ENCODE data around the gene GAPT.
A peak's percentile ranks its signal among the peaks of the same experiment; 100 is the strongest.

Gene GAPT

GRCh38 chr5:58462154-58462553 lies 29.1 kb upstream of the GAPT start:
- H3K4me3 ChIP-seq (ENCODE audit: low read depth, low read length) = no peak overlapping the region
- peaks cover 11% of the 10 kb centered on the region for H3K27me3 ChIP-seq (ENCODE audit: control insufficient read depth, insufficient read depth, low read length)
- H3K36me3 ChIP-seq (ENCODE audit: control insufficient read depth, insufficient read depth, low read length) = peaks cover 14% of the 10 kb centered on the region
- peaks cover 9% of the 10 kb centered on the region; the same call in 1 of the 2 replicates for H3K9me3 ChIP-seq (ENCODE audit: control insufficient read depth, insufficient read depth, low read depth, low read length)
- peak overlapping the region; percentile 13 for H3K9ac ChIP-seq (ENCODE audit: low read length)
- H3K27ac ChIP-seq (ENCODE audit: low read depth, low read length) = peak overlapping the region; percentile 43; the same call in 1 of the 2 replicates
- H3K4me1 ChIP-seq (ENCODE audit: control insufficient read depth, insufficient read depth, low read length) = peaks cover 19% of the 10 kb centered on the region

- peak overlapping the region; percentile 43; the same call in 1 of the 2 replicates for H3K27ac ChIP-seq (ENCODE audit: low read depth, low read length)
- peaks cover 8% of the 10 kb centered on the region; the same call in 1 of the 2 replicates for H3K36me3 ChIP-seq (ENCODE audit: control insufficient read depth, insufficient read depth, low read length)
- peaks cover 11% of the 10 kb centered on the region; the same call in 1 of the 2 replicates for H3K9me3 ChIP-seq (ENCODE audit: control insufficient read depth, insufficient read depth, low read depth, low read length)
- peaks cover 19% of the 10 kb centered on the region for H3K4me1 ChIP-seq (ENCODE audit: control insufficient read depth, insufficient read depth, low read length)
- H3K27me3 ChIP-seq (ENCODE audit: control insufficient read depth, insufficient read depth, low read length) = peaks cover 11% of the 10 kb centered on the region
- H3K9ac ChIP-seq (ENCODE audit: low read length) = no peak overlapping the region
- no peak overlapping the region for H3K4me3 ChIP-seq (ENCODE audit: low read depth, low read length)
Observed at GRCh38 chr5:58462623-58463230, 28.5 kb upstream of the GAPT start.

DNA sequence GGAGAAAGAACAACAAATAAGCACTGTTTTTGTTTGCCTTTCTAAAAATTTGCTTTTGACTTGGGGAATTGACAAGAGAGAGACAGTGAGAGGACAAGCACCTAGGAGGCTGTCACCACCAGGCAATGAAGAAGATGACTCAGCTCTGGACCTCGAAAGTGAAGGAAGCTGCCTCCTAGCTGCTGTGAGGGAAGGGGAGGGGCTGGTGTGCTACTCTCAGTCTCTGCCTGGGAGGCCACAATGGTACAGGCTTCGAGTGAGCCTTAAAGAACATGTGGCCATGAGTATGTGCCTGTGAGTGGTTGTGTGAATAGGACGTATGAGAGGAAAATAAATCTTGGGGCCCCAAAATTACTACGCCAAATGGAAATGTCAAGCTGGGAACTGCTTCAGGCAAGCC lies 24.3 kb upstream of the GAPT start:
- no peak overlapping the region for H3K27ac ChIP-seq (ENCODE audit: low read depth, low read length)

GRCh38 chr5:58469896-58470295 lies 21.3 kb upstream of the GAPT start:
- no peak overlapping the region for H3K4me3 ChIP-seq (ENCODE audit: low read depth, low read length)
- H3K4me1 ChIP-seq (ENCODE audit: control insufficient read depth, insufficient read depth, low read length) = no peaks in the 10 kb centered on the region
- H3K27me3 ChIP-seq (ENCODE audit: control insufficient read depth, insufficient read depth, low read length) = no peaks in the 10 kb centered on the region
- H3K36me3 ChIP-seq (ENCODE audit: control insufficient read depth, insufficient read depth, low read length) = no peaks in the 10 kb centered on the region
- no peak overlapping the region for H3K27ac ChIP-seq (ENCODE audit: low read depth, low read length)
- H3K9me3 ChIP-seq (ENCODE audit: control insufficient read depth, insufficient read depth, low read depth, low read length) = peaks cover 20% of the 10 kb centered on the region
- H3K9ac ChIP-seq (ENCODE audit: low read length) = no peak overlapping the region

More for the DNA sequence above, 24.3 kb upstream of the GAPT start:
- Histone ChIP-seq H3K4me3 (ENCODE audit: low read depth, low read length) (no peak overlapping the region), H3K9me3 (ENCODE audit: control insufficient read depth, insufficient read depth, low read depth, low read length) (peaks cover 11% of the 10 kb centered on the region; the same call in 1 of the 2 replicates), H3K36me3 (ENCODE audit: control insufficient read depth, insufficient read depth, low read length) (no peaks in the 10 kb centered on the region), H3K27me3 (ENCODE audit: control insufficient read depth, insufficient read depth, low read length) (no peaks in the 10 kb centered on the region), H3K4me1 (ENCODE audit: control insufficient read depth, insufficient read depth, low read length) (peaks cover 6% of the 10 kb centered on the region), H3K9ac (ENCODE audit: low read length) (no peak overlapping the region)

- Histone ChIP-seq H3K4me3 (ENCODE audit: low read depth, low read length) (no peak overlapping the region), H3K9ac (ENCODE audit: low read length) (no peak overlapping the region), H3K36me3 (ENCODE audit: control insufficient read depth, insufficient read depth, low read length) (no peaks in the 10 kb centered on the region), H3K27ac (ENCODE audit: low read depth, low read length) (no peak overlapping the region), H3K4me1 (ENCODE audit: control insufficient read depth, insufficient read depth, low read length) (no peaks in the 10 kb centered on the region), H3K9me3 (ENCODE audit: control insufficient read depth, insufficient read depth, low read depth, low read length) (peaks cover 24% of the 10 kb centered on the region), H3K27me3 (ENCODE audit: control insufficient read depth, insufficient read depth, low read length) (no peaks in the 10 kb centered on the region)
Observed at GRCh38 chr5:58475404-58475803, 15.8 kb upstream of the GAPT start.

- Histone ChIP-seq H3K9me3 (ENCODE audit: control insufficient read depth, insufficient read depth, low read depth, low read length) (peaks cover 24% of the 10 kb centered on the region), H3K9ac (ENCODE audit: low read length) (no peak overlapping the region), H3K4me1 (ENCODE audit: control insufficient read depth, insufficient read depth, low read length) (no peaks in the 10 kb centered on the region)
Observed at GRCh38 chr5:58477760-58478376, 13.4 kb upstream of the GAPT start.

DNA sequence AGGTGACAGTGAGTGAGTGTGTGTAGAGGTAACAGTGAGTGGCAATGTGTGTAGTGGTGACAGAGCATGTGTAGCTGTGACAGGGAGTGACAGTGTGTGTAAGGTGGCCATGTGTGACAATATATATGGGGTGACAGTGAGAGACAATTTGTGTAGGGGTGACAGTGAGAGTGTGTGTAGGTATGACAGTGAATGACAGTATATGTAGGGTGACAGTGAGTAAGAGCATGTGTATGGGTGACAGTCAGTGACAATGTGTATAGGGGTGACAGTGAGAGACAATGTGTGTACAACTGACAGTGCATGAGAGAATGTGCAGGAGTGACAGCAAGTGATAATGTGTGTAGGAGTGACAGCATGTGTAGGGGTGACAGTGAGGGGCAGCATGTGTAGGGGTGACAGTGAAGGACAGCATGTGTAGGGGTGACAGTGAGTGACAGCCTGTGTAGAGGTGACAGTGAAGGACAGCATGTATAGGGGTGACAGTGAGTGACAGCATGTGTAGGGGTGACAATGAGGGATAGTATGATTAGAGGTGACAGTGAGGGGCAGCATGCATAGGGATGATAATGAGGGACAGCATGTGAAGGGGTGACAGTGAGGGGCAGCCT lies 10.1 kb upstream of the GAPT start:
- H3K9ac ChIP-seq (ENCODE audit: low read length) = no peak overlapping the region
- no peak overlapping the region for H3K27ac ChIP-seq (ENCODE audit: low read depth, low read length)
- H3K4me1 ChIP-seq (ENCODE audit: control insufficient read depth, insufficient read depth, low read length) = no peaks in the 10 kb centered on the region
- no peaks in the 10 kb centered on the region for H3K27me3 ChIP-seq (ENCODE audit: control insufficient read depth, insufficient read depth, low read length)
- H3K36me3 ChIP-seq (ENCODE audit: control insufficient read depth, insufficient read depth, low read length) = no peaks in the 10 kb centered on the region
- H3K4me3 ChIP-seq (ENCODE audit: low read depth, low read length) = no peak overlapping the region
- peaks cover 2% of the 10 kb centered on the region for H3K9me3 ChIP-seq (ENCODE audit: control insufficient read depth, insufficient read depth, low read depth, low read length)

More at GRCh38 chr5:58477760-58478376, 13.4 kb upstream of the GAPT start:
- Histone ChIP-seq H3K36me3 (ENCODE audit: control insufficient read depth, insufficient read depth, low read length) (no peaks in the 10 kb centered on the region), H3K4me3 (ENCODE audit: low read depth, low read length) (no peak overlapping the region), H3K27ac (ENCODE audit: low read depth, low read length) (no peak overlapping the region), H3K27me3 (ENCODE audit: control insufficient read depth, insufficient read depth, low read length) (no peaks in the 10 kb centered on the region)

DNA sequence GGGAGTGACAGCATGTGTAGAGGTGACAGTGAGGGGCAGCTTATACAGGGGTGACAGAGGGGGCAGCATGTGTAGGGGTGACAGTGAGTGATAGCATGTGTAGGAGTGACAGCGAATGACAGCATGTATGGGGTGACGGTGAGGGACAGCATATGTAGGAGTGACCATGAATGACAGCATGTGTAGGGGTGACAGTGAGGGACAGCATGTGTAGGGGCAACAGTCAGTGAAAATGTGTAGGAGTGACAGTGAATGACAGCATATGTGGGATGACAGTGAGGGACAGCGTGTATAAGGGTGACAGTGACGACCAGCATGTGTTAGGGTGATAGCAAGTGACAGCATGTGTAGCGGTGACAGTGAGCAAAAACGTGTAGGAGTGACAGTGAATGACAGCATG lies 9.4 kb upstream of the GAPT start:
- H3K4me1 ChIP-seq (ENCODE audit: control insufficient read depth, insufficient read depth, low read length) = no peaks in the 10 kb centered on the region
- no peak overlapping the region for H3K9ac ChIP-seq (ENCODE audit: low read length)
- no peak overlapping the region for H3K4me3 ChIP-seq (ENCODE audit: low read depth, low read length)
- no peaks in the 10 kb centered on the region for H3K27me3 ChIP-seq (ENCODE audit: control insufficient read depth, insufficient read depth, low read length)
- H3K36me3 ChIP-seq (ENCODE audit: control insufficient read depth, insufficient read depth, low read length) = no peaks in the 10 kb centered on the region
- no peaks in the 10 kb centered on the region; the same call in 1 of the 2 replicates for H3K9me3 ChIP-seq (ENCODE audit: control insufficient read depth, insufficient read depth, low read depth, low read length)
- no peak overlapping the region for H3K27ac ChIP-seq (ENCODE audit: low read depth, low read length)

DNA sequence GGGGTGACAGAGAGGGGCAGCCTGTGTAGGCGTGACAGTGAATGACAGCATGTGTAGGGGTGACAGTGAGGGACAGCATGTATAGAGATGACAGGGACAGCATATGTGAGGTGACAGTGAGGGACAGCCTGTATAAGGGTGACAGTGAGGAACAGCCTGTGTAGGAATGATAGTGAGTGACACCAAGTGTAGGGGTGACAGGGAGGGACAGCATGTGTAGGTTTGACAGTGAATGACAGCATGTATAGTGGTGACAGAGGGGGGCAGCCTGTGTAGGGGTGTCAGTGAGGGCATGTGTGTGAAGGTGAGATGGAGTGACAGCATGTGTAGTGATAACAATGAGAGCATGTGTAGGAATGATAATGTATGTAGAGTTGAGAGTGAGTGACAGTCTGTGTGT lies 8.7 kb upstream of the GAPT start:
- Histone ChIP-seq H3K27me3 (ENCODE audit: control insufficient read depth, insufficient read depth, low read length) (no peaks in the 10 kb centered on the region), H3K9ac (ENCODE audit: low read length) (no peak overlapping the region), H3K27ac (ENCODE audit: low read depth, low read length) (no peak overlapping the region)

DNA sequence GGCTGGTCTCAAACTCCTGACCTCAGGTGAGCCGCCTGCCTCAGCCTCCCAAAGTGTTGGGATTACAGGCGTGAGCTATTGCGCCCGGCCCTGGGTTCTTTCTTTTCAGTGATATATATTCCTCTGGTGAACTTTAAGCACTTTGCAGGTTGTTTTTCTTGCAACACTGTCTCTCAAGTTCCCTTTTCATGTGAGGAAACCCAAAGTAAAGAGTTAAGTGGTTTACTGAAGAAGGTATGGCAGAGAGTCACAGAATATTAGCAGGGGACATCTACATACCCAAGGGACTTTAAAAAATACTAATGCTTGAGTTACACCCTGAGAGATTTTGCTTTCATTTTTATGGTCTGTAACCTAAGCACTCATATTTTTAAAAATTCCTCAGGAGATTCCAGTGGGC lies 6.7 kb upstream of the GAPT start:
- Histone ChIP-seq H3K27me3 (ENCODE audit: control insufficient read depth, insufficient read depth, low read length) (no peaks in the 10 kb centered on the region), H3K4me3 (ENCODE audit: low read depth, low read length) (no peak overlapping the region), H3K9ac (ENCODE audit: low read length) (no peak overlapping the region), H3K4me1 (ENCODE audit: control insufficient read depth, insufficient read depth, low read length) (no peaks in the 10 kb centered on the region), H3K36me3 (ENCODE audit: control insufficient read depth, insufficient read depth, low read length) (no peaks in the 10 kb centered on the region), H3K27ac (ENCODE audit: low read depth, low read length) (no peak overlapping the region), H3K9me3 (ENCODE audit: control insufficient read depth, insufficient read depth, low read depth, low read length) (no peaks in the 10 kb centered on the region; the same call in 1 of the 2 replicates)

More for the DNA sequence above, 8.7 kb upstream of the GAPT start:
- Histone ChIP-seq H3K36me3 (ENCODE audit: control insufficient read depth, insufficient read depth, low read length) (no peaks in the 10 kb centered on the region), H3K9me3 (ENCODE audit: control insufficient read depth, insufficient read depth, low read depth, low read length) (no peaks in the 10 kb centered on the region; the same call in 1 of the 2 replicates), H3K4me1 (ENCODE audit: control insufficient read depth, insufficient read depth, low read length) (no peaks in the 10 kb centered on the region), H3K4me3 (ENCODE audit: low read depth, low read length) (no peak overlapping the region)

- Histone ChIP-seq H3K27me3 (ENCODE audit: control insufficient read depth, insufficient read depth, low read length) (no peaks in the 10 kb centered on the region), H3K9ac (ENCODE audit: low read length) (no peak overlapping the region), H3K4me1 (ENCODE audit: control insufficient read depth, insufficient read depth, low read length) (peaks cover 7% of the 10 kb centered on the region; the same call in 1 of the 2 replicates), H3K27ac (ENCODE audit: low read depth, low read length) (no peak overlapping the region), H3K4me3 (ENCODE audit: low read depth, low read length) (no peak overlapping the region), H3K9me3 (ENCODE audit: control insufficient read depth, insufficient read depth, low read depth, low read length) (no peaks in the 10 kb centered on the region; the same call in 1 of the 2 replicates), H3K36me3 (ENCODE audit: control insufficient read depth, insufficient read depth, low read length) (no peaks in the 10 kb centered on the region)
Observed at GRCh38 chr5:58486290-58486689, 4.9 kb upstream of the GAPT start.

All from HUES6 (cell line).